Pons (tissue), 1 donor: ENCODE measurements around the gene CACNA1A.
"Not testable (repeated sequence)": the region's sequence is repeated elsewhere in the genome, so short reads cannot be mapped to it uniquely, and the experiment has no call there.

ENCODE experiments used
- DNase-seq: peaks from one replicate; pipeline ENCODE4 v3.0.0-alpha.2; 2016; ENCODE audit warnings: low spot score

The CACNA1A gene

GRCh38 chr19:13506471-13506820, at the start of gene CACNA1A:
Gene CACNA1A (minus strand): TSS chr19:13506479. CDS start chr19:13506224, 255 bp downstream.
- DNase-seq, result no peak

GRCh38 chr19:13554506-13555240, 48.4 kb upstream of the CACNA1A start:
- DNase-seq, result no peak

- DNase-seq, result no peak
These were observed 47.7 kb upstream of the CACNA1A start for GRCh38 chr19:13553880-13554400.

GRCh38 chr19:13548131-13548530, 41.9 kb upstream of the CACNA1A start:
- no peak for DNase-seq

GRCh38 chr19:13547102-13547501, 40.8 kb upstream of the CACNA1A start:
- no peak for DNase-seq

- no peak for DNase-seq
These were observed 38.1 kb upstream of the CACNA1A start for GRCh38 chr19:13544423-13544822.

GRCh38 chr19:13541554-13541953, 35.3 kb upstream of the CACNA1A start:
- no peak for DNase-seq

GRCh38 chr19:13539332-13539731, 33.1 kb upstream of the CACNA1A start:
- no peak for DNase-seq

GRCh38 chr19:13538601-13539253, 32.4 kb upstream of the CACNA1A start:
- DNase-seq, result no peak

- no peak for DNase-seq
These were observed 31.2 kb upstream of the CACNA1A start for GRCh38 chr19:13537454-13537853.

- DNase-seq, result no peak
These were observed 24.4 kb upstream of the CACNA1A start for GRCh38 chr19:13530720-13531119.

- not testable (repeated sequence) for DNase-seq
These were observed 23.4 kb upstream of the CACNA1A start for GRCh38 chr19:13529721-13530120.

- no peak for DNase-seq
These were observed 20.3 kb upstream of the CACNA1A start for GRCh38 chr19:13526552-13526951.

- no peak for DNase-seq
These were observed 14.8 kb upstream of the CACNA1A start for GRCh38 chr19:13521066-13521465.

- DNase-seq, result no peak
These were observed 5.7 kb upstream of the CACNA1A start for GRCh38 chr19:13511947-13512346.

GRCh38 chr19:13507053-13507611, 853 bp upstream of the CACNA1A start:
- DNase-seq, result no peak

GRCh38 chr19:13505761-13506470, 363 bp downstream of the CACNA1A start:
- DNase-seq, result no peak

GRCh38 chr19:13505164-13505695, 1.0 kb downstream of the CACNA1A start:
- DNase-seq, result no peak

- DNase-seq, result no peak
These were observed 2.6 kb downstream of the CACNA1A start for GRCh38 chr19:13503570-13504235.

- DNase-seq, result no peak
These were observed 4.0 kb downstream of the CACNA1A start for GRCh38 chr19:13502231-13502630.

- DNase-seq, result no peak
These were observed 6.6 kb downstream of the CACNA1A start for GRCh38 chr19:13499692-13500091.
